Stimulated activated CD8-positive, alpha-beta memory T cell treated with anti-CD3 and anti-CD28 coated beads, Interleukin-4, amount 100 ng/mL, for 48 hours (primary cell): ENCODE data around the gene UGT1A7.

Source experiments
- DNase-seq: peaks from one replicate; pipeline ENCODE4 v3.0.0-alpha.2; 2020

The UGT1A7 gene

DNA sequence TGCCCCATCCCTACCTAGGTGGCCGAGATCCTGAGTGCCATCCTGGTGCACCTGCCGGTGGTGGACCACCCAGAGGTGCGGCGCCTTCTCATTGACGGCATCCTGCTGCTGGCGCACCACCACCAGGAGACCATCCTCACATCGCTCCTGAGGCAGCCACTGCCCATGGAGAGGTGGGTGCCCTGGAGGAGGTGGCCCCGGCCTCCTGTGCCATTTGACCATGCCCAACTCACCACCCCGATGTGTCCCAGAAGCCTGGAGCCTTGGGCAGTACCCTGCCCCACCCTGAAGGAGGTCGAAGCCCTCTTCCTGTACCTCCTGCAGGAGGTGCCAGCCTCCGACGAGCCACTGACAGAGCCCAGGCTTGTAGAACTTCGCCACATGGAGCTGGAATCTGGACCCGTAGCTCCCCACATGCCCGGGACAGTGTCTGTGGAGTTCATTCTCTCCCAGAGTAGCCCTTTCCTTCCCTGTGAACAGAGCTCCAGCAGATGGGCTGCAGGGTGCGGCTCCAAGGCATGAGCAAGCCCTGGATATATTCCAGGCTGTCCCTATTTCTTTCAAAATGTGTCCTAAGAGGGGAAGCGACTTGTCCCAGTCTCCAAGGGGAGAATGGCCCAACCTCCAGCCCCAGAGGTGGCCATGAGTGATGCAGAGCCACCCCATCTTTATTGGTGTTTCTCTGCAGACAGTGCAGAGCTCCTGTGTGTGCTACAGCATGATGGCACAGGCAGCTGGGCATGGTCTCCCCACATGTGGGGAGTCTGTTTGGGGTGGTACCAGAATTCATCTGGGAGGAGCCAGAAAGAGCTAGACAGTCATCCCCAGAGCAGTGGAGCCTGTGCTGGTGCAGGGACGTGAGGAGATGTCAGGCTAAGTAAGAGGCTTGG is 138.4 kb downstream of the UGT1A7 start:
- DNase-seq = peak; percentile 10

GRCh38 chr2:233820774-233821105 is 139.0 kb downstream of the UGT1A7 start:
- no peak for DNase-seq

GRCh38 chr2:233821196-233821595 is 139.5 kb downstream of the UGT1A7 start:
- DNase-seq = peak; percentile 10

GRCh38 chr2:233821709-233822100 is 140.0 kb downstream of the UGT1A7 start:
- DNase-seq = no peak

DNA sequence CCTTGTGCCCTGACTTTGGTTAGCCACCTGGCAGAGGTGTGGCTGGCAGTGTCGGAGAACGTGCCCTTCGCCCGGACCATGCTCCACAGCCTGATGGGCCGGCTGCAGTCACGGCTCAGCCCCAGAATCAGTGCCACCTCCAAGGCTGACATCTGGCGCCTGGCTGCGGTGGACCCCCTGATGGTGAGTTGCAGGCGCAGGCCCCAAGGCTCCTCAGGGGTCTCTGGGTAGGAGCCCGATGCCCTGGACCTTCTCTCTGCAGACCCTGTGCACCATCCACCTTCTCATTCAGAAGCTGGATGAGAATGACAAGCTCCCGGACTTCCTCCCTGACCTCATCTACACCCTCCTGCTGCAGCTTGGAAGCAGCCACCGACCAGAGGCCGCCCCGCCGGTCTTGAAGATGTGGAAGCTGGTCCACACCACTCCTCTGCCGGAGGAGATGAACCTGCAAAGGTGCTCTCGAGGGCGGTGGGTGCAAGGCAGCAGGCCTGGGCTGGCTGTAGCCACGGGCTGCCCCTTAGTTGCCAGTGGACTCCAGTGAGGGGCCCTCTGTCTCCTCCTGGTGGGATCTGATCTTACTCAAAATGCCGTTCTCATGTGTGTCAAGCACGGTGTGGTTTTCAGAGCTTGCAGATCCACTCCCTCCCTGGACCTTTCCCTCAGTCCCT is 140.5 kb downstream of the UGT1A7 start:
- DNase-seq = peak; percentile 16
